Activated CD4-positive, alpha-beta T cell treated with anti-CD3 and anti-CD28 coated beads for 1 hour (primary cell): ENCODE measurements around the gene IQUB.
"Not testable (repeated sequence)": the region's sequence is repeated elsewhere in the genome, so short reads cannot be mapped to it uniquely, and the experiment has no call there.

Experiments used
- DNase-seq: peaks from one replicate; pipeline ENCODE4 v3.0.0-alpha.2; 2020

Gene IQUB

DNA sequence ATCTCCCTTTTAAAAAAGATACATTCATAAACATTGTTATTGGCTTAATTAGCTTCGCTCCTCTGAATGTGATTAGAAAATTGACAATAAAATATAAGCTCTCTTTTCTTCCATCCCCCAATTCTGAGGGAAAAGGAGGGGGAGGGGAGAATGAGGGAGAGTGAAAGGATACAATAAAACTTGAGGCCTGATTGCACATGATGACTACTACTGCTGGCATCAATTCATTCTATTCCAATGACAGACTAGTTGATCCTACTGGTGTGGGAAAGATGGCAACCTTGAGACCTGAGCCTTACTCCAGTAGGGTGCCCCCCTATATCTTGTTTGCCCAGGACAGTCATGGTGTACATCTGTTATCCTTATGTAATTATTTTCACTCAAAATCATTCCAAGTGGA lies 4.5 kb upstream of the IQUB start:
- no peak for DNase-seq

DNA sequence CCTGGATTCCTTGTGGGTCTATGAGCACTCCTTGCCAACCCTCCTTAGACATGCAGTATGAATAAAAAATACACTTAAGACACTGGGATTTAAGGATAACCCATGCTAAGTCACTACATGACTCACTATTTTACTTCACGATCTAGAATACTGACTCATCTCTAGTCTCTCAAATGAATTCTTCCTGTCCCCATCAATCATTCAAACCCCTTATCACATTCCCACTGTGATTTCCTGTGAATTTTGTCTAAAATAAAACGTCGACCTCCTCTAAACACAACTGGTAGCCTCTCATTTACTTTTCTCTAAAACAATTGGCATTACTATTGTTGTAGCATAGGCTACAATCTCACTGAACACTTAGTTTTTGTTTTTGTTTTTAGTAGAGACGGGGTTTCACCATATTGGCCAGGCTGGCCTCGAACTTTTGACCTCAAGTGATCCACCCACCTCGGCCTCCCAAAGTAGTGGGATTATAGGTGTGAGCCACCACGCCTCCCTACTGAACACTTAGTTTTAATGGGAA lies 3.9 kb upstream of the IQUB start:
- no peak for DNase-seq

DNA sequence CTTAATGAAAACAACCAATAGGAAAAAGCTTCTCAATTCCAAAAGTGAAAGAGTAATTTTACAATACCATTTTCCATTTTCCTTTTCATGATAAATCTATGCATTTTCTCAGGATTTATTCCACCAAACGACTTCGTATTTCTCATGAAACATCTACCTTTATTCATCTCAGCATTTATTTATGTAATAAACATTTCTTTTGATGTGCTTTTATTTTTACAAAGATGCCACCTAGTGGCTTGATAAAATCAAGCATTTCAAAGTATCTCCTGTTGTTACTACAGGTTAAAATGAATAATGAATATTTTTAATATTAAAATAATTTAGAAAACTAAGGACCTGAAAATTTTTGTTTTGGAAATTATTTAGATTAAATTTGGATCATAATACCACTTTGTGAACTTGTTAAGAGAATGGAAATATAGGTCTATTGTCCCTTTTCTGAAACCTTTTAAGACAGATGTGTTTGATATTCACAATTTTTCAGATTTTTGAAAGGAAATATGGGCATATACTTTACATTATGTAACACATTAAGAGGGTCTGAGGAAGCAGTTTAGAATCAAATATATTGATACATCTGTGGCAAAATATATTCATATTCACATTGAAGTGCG lies 2.7 kb upstream of the IQUB start:
- DNase-seq, result no peak

DNA sequence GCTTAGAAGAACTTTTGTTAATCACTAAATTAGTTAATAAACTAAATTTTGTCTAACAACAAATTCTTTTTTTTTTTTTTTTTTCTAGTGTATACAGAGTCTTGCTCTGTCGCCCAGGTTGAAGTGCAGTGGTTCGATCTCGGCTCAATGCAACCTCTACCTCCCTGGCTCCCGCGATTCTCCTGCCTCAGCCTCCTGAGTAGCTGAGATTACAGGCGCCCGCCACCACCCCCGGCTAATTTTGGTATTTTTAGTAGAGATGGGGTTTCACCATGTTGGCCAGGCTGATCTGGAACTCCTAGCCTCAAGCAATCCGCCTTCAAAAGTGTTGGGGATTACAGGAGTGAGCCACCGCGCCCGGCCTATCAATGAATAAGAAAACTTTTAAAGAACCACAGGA lies 1.1 kb upstream of the IQUB start:
- no peak for DNase-seq

DNA sequence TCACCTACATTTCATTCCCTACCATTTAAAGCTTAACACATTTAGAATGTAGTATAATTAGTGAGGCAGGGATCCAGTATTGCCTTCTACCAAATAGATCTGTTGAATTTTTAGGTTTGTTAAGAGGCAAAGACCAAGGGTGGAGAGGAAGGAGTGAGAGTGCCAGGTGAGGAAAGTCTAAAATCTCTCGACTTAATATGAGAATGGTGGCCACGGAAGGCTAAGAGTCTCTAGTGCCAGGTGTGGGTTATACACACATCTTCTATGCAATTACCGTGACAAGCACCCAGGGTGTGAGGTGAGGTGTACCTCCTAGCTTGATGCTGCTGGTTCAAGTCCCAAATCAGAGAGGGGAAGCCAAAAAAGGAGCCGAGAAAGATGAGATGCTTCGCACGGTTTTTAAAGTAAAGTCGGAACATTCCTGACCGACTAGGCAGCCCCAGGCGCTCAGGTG lies 439 bp downstream of the IQUB start:
- DNase-seq, result no peak

DNA sequence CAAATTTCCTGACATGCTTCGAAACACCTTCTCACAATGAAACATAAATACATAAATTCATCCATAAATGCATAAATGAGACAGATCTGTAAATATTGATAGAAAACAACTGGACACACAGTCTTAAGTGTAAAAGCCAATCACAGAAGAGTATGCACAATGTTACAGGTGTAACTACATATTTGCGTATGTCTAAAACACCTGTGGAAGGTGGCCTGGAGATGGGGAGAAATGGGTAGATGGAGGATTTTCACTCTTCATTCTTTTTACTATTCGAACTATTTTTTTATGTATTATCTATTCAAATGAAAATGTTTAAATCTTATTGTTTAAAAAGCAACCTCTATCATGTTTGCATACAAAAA lies 860 bp downstream of the IQUB start:
- no peak for DNase-seq

DNA sequence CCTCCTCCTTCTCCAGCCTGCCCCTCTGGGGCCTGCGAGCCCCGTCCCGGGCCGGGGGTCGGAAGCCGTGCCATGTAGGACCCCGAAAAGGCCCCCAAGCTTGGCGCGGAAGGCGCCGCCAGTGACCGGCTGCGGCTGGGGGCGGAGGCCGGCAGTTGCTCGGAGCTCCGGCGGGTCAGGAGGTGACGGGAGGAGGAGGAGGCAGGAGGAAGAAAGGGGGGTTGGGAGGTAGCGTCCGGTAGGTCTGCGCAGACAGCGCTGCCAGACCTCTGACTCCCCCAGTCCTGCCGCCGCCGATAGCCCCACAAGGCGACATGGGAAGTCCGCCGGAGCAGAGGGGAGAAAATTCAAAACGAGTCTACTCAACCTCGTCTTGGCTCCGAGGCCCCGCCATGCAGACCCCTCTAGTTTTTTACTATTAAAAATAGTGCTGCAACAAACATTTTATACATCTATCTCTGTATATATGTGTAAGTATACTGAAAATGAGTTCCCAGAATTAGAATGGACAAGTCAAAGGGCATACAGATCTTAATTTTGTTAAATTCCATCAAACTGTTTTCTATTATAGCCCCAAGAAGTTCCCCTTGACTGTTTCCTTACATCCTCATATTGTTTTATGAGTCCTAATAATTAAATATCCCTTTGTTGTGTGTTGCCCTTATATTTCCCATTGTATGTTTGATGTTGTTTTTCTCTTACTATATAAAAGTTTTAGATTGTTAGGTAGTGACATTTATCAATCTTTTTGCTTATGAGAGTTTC lies 1.4 kb downstream of the IQUB start:
- peak; percentile 26 for DNase-seq

DNA sequence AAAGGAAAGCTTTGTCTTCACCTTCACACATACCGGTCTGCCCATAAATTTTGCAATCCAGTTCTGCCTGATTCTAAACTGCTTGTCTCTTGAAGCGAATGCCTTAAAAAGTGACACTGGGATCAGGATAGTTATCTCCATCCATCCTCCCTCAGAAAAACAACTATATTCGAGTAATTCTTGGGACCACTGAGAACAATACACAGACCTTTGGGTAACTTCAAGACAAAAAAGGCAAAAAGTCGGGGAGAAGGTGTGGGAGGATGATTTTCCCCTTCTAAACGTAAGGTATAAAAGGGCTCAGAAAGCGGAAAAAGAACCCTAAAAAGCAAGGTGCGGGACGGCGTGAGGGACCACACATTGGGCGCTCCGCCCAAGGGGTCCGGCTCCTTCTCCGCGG lies 2.1 kb downstream of the IQUB start:
- DNase-seq, result not testable (repeated sequence)

DNA sequence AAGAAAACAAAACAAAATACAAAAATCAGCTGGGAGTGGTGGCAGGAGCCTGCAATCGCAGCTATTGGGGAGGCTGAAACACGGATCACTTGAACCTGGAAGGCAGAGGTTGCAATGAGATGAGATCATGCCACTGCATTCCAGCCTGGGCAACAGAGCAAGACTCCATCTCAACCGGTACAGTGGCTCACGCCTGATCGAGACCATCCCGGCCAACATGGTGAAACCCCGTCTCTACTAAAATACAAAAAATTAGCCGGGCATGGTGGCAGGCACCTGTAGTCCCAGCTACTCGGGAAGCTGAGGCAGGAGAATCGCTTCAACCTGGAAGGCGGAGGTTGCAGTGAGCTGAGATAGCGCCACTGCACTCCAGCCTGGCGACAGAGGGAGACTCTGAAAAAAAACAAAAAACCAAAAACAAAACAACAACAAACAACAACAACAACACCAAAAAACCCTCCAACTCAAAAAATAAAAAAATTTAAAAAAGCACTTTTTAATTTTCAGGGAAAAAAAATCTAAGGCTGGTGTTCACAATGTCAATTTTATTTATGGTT lies 4.3 kb downstream of the IQUB start:
- DNase-seq, result not testable (repeated sequence)

DNA sequence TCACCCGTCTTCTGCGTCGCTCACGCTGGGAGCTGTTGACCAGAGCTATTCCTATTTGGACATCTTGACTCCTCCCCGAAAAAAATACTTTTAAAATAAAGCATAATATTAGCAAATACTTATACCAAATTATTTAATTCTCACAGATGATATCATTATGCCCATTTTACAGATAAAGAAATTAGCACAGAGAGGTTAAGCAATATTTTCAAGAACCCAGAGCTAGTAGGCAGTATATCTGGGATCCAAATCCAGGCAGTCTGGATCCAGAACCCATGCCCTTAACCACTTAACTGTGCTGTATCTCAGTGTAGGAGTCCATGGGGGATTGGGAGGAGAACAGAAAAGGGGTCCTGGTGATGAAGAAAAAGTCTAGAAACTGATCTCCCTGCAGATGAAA lies 6.1 kb downstream of the IQUB start:
- no peak for DNase-seq

DNA sequence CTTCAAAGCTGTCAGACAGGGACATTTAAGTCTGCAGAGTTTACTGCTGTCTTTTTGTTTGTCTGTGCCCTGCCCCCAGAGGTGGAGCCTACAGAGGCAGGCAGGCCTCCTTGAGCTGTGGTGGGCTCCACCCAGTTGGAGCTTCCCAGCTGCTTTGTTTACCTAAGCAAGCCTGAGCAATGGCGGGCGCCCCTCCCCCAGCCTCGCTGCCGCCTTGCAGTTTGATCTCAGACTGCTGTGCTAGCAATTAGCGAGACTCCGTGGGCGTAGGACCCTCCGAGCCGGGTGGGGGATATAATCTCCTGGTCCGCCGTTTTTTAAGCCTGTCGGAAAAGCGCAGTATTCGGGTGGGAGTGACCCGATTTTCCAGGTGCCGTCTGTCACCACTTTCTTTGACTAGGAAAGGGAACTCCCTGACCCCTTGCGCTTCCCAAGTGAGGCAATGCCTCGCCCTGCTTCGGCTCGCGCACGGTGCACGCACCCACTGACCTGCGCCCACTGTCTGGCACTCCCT lies 6.6 kb downstream of the IQUB start:
- not testable (repeated sequence) for DNase-seq

DNA sequence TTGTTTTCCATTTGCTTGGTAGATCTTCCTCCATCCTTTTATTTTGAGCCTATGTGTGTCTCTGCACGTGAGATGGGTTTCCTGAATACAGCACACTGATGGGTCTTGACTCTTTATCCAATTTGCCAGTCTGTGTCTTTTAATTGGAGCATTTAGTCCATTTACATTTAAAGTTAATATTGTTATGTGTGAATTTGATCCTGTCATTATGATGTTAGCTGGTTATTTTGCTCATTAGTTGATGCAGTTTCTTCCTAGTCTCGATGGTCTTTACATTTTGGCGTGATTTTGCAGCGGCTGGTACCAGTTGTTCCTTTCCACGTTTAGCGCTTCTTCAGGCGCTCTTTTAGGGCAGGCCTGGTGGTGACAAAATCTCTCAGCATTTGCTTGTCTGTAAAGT lies 7.9 kb downstream of the IQUB start:
- not testable (repeated sequence) for DNase-seq

DNA sequence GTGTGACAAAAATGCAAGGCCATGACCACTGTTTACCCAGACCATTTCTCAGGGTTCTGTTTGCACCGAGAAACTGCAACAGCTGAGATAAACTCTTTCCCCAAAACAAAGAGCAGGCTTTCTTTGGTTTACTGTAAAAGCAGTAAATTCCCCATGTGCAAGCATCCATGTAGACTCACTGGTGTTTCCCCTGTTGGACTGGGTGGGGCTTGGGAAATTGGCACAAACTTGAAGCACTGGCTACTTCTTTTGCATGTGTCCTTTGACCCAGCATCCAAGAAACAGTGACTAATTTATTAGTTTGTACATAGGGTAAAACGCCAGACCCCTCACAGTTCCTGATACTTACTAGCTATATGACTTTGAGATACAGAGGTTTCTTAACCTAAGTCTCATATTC lies 12.3 kb downstream of the IQUB start:
- DNase-seq, result no peak

DNA sequence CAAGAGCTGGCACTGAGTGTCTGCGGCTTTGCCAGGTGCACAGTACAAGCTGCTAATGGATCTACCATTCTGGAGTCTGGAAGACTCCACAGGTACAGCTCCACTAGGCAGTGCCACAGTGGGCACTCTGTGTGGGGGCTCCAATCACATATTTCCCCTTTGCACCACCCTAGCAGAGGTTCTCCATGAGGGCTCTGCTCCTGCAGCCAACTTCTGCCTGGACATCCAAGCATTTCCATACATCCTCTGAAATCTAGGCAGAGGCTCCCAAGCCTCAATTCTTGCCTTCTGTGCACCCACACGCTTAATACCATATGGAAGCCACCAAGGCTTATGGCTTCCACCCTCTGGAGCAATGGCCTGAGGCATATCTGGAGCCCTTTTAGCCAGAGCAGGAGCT lies 29.2 kb downstream of the IQUB start:
- no peak for DNase-seq

DNA sequence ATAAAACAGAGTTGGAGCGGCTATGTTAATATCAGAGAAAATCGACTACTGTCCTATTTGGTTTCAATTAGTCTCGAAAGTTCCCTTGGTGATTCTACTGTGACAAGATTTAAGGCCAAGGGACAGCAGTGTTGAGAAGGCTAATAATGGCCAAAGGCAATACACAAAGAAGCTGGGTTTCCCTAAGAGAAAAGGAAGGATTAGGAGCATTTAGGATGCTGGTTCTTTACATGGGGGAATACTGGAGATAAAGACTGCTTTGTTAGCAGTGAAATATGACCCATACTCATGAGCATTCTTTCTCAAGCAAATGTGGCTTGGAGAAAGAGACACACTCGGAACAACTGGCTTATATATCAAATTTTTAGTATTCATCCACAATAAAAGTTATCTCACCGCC lies 32.2 kb downstream of the IQUB start:
- DNase-seq, result no peak

DNA sequence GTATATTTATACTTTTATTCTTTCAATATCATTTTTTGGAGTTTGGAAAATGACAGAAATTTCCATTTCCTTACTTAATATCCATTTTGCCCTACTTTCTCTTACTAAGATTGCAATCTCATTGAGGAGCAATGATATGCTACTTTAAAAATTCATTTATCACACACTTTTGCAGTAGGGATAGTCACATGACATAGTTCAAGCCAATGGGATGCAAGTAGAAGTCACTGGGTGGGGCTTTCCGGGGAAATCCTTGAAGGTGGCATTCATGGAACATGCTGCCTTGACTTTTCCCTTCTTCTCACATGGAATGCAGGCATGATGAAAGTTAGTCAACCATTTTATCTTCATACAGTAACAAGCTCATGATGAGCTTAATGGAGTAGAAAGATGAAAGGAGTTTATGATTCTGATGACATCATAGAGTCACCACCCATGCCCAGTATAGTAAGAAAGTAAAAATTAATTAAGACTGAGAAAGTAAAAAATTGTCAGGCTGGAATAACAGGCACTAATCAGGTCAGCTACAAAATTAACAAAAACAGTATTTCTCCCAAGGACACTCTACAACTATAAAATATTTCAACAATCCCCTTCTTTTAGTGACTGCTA lies 33.4 kb downstream of the IQUB start:
- no peak for DNase-seq

DNA sequence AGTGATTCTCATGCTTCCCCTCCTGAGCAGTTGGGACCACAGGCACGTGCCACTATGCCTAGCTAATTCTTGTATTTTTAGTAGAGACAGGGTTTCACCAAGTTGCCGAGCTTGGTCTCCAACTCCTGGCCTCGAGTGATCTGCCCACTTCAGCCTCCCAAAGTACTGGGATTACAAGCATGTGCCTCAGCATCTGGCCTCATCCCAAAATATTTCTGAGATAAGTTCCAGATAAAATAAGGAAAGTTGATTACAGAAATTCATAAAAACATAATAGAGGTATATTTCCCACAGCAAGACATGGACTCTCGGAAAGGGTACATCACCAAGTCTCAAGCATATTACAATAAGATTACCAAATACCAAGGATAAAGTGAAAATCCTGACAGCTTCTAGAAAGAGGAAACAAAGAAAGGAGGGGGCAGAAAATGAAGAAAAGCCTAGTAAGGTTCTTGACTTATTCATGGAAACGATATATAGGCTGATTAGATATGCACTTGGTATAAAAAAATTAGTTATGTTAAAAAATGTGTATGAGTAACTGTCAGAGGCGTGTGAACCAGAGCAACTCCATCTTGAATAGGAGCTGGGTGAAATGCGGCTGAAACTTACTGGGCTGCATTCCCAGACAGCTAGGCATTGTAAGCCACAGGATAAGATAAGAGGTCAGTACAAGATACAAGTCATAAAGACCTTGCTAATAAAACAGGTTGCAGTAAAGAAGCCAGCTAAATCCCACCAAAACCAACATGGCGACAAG lies 35.0 kb downstream of the IQUB start:
- DNase-seq, result no peak

DNA sequence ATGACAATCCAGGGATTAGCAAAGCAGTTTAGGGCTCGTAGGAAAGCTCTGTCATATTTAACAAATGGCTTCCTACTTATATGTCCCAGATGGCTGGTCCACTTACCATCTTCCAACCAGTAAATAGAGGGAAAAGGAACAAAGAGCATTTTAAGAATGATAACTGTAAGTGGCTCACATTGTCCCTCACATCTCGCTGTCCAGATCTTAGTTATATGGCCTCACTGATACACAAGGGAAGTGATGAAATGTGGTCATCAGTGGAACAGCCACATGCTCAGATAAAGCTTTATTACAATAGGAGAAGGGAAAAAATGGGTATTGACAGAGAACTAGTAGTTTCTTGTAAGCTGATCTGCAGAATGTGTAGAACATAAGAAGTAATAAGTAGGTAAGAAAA lies 35.8 kb downstream of the IQUB start:
- DNase-seq, result no peak

DNA sequence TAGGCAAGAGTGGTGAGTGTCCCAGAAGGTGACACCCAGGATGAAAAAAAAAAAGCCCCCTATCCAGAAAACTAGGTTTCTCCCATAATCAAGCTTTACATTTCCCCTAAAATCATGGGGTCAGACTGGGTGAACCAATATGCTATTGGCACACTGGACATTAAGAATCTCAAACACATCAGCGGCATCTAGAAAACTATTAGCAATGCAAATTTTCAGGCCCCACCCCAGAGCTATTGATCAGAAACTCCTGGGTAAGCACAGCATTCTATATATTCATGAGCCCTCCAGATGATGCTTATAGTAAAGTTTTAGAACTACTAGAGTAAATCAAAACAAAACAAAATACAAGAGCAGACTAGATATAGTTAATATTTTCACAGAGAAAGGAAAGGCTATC lies 36.4 kb downstream of the IQUB start:
- DNase-seq, result no peak

DNA sequence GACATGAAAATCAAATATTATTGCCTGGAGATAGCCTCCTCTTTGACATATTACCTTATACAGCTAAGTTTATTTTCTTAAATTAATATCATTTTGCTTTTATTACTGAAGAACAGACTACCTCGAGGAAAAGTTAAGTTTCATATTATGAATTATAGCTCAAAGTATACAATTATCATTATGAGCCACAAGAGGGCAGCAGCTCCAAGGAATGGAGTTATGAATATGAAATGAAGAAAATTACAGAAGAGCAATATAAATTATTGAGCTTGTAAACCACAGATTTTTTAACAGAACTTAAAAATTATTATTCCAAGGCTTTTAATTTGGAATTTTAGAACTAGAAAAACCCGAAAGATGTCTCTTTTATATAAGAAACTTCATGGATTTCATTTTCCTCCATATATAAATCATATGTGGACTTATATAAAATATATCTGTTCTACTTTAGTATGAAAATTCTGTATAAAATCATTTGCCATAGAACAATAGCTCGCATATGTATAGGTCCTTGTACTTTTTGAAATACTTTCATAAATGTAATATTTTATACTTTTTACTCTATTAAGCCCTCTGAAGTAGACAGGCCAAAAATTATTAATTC lies 40.1 kb downstream of the IQUB start:
- no peak for DNase-seq

DNA sequence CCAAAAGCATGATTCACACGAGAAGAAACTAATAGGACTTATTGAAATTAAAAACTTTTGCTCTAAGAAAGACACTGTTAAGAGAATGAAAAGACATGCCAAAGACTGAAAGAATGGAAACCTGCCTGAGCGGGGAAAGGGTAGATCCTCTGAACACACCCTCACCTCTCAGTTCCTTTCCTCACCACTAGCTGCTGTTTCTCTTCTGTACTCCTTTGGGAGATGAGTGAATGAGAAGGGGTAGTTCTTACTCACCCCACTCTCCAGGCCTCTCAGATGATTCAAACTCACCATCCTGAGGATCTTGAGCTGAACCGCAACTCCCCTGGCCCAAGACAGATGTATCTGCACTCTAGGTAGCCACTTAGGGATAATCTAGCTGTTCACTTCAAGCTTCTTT lies 41.9 kb downstream of the IQUB start:
- DNase-seq, result no peak

DNA sequence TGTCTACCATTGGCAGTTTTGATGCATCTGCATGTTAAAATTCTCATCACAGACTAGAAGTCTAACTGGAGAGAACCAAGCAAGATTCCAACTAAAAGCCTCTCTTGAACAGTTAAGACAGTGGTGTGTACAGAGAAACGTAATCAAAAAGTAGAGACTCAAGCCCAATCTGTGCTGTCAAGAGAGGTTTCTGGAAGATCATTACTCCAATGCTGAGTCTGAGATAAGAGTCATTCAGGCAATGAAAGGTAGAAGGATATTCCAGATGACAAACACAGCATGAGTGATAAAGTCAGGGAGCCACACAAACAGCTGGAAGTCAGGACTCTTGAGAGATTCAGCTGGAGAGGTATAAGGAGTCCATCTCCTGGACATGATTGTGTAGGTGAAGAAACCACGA lies 48.7 kb downstream of the IQUB start:
- no peak for DNase-seq

DNA sequence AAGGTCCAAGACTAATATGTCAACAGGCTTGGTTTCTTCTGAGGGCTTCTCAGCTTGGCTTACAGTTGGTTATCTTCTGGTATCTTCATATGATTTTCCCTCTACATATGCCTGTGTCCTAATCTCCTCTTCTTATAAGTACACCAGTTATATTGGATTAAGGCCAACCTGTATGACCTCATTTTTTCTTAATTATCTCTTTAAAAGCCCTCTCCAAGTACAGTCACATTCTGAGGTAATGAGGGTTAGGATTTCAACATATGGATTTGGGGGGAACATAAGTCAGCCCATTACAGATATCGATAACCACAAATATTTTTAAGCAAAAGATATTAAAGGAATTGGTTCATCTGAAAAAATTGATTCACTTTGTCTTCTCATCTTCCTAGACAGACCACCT lies 49.2 kb downstream of the IQUB start:
- no peak for DNase-seq
